GM12874 (cell line): ENCODE results near the gene PAQR7.

Experiments used
- CTCF ChIP-seq: IDR thresholded peaks from 2 replicates; pipeline ENCODE4 v1.5.1; 2011; ENCODE audit warnings: low read depth, mild to moderate bottlenecking, control low read depth, low read length, moderate library complexity; ENCODE audit not compliant: insufficient read depth

Gene PAQR7

GRCh38 chr1:25834894-25835293 is 40.6 kb downstream of the PAQR7 start:
- TF ChIP-seq CTCF = no peak

GRCh38 chr1:25833158-25833557 is 42.4 kb downstream of the PAQR7 start:
- no peak for TF ChIP-seq CTCF

GRCh38 chr1:25832336-25833037 is 43.0 kb downstream of the PAQR7 start:
- TF ChIP-seq CTCF = no peak

- no peak for TF ChIP-seq CTCF
These were observed 43.8 kb downstream of the PAQR7 start for GRCh38 chr1:25831569-25832196.

GRCh38 chr1:25829046-25829445 is 46.5 kb downstream of the PAQR7 start:
- no peak for TF ChIP-seq CTCF

GRCh38 chr1:25828491-25828890 is 47.0 kb downstream of the PAQR7 start:
- no peak for TF ChIP-seq CTCF

- no peak for TF ChIP-seq CTCF
These were observed 48.9 kb downstream of the PAQR7 start for GRCh38 chr1:25826571-25826970.
